GM23338 (cell line): ENCODE data around the gene RAN.

Source experiments
- CREB1 ChIP-seq: fragments of 250-450 bp; sonication (Bioruptor Pico); IDR thresholded peaks from 2 replicates; pipeline ENCODE4 v1.5.0; 2020; ENCODE audit warnings: low read depth, mild to moderate bottlenecking, moderate library complexity
- EZH2 ChIP-seq: fragments of 200-600 bp; sonication (generic); IDR thresholded peaks from one replicate; pipeline ENCODE4 v1.8.0; 2017; ENCODE audit warnings: antibody characterized with exemption, mild to moderate bottlenecking, low read depth; ENCODE audit not compliant: unreplicated experiment
- EZH2phosphoT487 ChIP-seq: fragments of 200-600 bp; sonication (generic); IDR thresholded peaks from one replicate; pipeline ENCODE4 v1.8.1; 2018; ENCODE audit warnings: antibody characterized with exemption; ENCODE audit not compliant: unreplicated experiment
- POLR2AphosphoS5 ChIP-seq: IDR thresholded peaks from 2 replicates; pipeline ENCODE4 v1.6.1; 2016; ENCODE audit warnings: antibody characterized with exemption, low read depth
- REST ChIP-seq: IDR thresholded peaks from one replicate; pipeline ENCODE4 v1.6.1; 2018; ENCODE audit warnings: antibody characterized with exemption; ENCODE audit not compliant: unreplicated experiment
- ZNF114 ChIP-seq: fragments of 250-450 bp; sonication (Bioruptor Pico); IDR thresholded peaks from 2 replicates; pipeline ENCODE4 v1.5.0; 2020; ENCODE audit warnings: mild to moderate bottlenecking, moderate library complexity
- TF ChIP-seq, protein P1 (sequence below), 2 experiments: fragments of 200-600 bp in 1 of 2; sonication (generic) in 1 of 2; conservative IDR thresholded peaks; 2 replicates each; pipeline versions ENCODE4 v1.5.1 to v1.6.1; 2016 to 2017; ENCODE audit warnings: antibody characterized with exemption in 2 of 2, low read depth in 2 of 2, mild to moderate bottlenecking in 2 of 2, moderate library complexity in 1 of 2

GRCh38 chr12:130858084-130858483 is 13.8 kb upstream of the RAN start:
- TF ChIP-seq EZH2phosphoT487, result no peak
- no peak for TF ChIP-seq REST
- TF ChIP-seq, protein P1, sequence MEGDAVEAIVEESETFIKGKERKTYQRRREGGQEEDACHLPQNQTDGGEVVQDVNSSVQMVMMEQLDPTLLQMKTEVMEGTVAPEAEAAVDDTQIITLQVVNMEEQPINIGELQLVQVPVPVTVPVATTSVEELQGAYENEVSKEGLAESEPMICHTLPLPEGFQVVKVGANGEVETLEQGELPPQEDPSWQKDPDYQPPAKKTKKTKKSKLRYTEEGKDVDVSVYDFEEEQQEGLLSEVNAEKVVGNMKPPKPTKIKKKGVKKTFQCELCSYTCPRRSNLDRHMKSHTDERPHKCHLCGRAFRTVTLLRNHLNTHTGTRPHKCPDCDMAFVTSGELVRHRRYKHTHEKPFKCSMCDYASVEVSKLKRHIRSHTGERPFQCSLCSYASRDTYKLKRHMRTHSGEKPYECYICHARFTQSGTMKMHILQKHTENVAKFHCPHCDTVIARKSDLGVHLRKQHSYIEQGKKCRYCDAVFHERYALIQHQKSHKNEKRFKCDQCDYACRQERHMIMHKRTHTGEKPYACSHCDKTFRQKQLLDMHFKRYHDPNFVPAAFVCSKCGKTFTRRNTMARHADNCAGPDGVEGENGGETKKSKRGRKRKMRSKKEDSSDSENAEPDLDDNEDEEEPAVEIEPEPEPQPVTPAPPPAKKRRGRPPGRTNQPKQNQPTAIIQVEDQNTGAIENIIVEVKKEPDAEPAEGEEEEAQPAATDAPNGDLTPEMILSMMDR (conservative IDR thresholded peaks at IDR 0.05; ENCODE audit: low read depth in 2 of 2), result peak; percentile 13 to 47; a peak in 2 of 4 replicates
- no peak for TF ChIP-seq EZH2
- TF ChIP-seq CREB1 (CRISPR knock-in tag), result no peak
- no peak for TF ChIP-seq ZNF114 (CRISPR knock-in tag)
- no peak for TF ChIP-seq POLR2AphosphoS5
